ENCODE results near the gene RINL. TPM values are rescaled to one million over a fixed set of nuclear protein-coding genes. Genes with fewer than 3 reads are reported as not detected.

RINL gene, protein sequence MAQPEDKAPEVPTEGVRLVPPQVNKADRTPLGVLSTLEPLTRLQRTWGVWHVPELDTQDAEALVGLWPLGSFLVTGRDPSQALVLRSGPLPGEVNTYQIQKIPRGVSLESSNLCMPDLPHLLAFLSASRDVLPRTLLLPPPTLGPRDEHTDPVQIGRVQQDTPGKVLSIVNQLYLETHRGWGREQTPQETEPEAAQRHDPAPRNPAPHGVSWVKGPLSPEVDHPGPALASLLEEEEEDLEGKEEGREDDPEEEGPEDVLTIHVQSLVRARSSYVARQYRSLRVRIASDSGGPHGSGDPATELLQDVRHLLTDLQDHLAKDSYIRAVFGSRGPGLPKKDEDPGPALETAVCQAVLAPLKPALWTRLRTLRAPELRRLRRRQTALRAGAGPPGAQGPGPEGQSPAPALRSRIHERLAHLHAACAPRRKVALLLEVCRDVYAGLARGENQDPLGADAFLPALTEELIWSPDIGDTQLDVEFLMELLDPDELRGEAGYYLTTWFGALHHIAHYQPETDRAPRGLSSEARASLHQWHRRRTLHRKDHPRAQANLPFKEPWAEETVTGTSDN
- total RNA-seq: 1 to 10 TPM; 3.0 to 5.2 TPM
- polyA plus RNA-seq (ENCODE audit: insufficient read depth, low read depth, low replicate concordance): 2.6 TPM
- long read RNA-seq, donor 1, partial matches to known transcripts: 0 of 1 reads
- long read RNA-seq, donor 1, other reads (novel, unspliced or antisense): 0 of 1 reads
- long read RNA-seq, donor 2: 0 reads

DNA sequence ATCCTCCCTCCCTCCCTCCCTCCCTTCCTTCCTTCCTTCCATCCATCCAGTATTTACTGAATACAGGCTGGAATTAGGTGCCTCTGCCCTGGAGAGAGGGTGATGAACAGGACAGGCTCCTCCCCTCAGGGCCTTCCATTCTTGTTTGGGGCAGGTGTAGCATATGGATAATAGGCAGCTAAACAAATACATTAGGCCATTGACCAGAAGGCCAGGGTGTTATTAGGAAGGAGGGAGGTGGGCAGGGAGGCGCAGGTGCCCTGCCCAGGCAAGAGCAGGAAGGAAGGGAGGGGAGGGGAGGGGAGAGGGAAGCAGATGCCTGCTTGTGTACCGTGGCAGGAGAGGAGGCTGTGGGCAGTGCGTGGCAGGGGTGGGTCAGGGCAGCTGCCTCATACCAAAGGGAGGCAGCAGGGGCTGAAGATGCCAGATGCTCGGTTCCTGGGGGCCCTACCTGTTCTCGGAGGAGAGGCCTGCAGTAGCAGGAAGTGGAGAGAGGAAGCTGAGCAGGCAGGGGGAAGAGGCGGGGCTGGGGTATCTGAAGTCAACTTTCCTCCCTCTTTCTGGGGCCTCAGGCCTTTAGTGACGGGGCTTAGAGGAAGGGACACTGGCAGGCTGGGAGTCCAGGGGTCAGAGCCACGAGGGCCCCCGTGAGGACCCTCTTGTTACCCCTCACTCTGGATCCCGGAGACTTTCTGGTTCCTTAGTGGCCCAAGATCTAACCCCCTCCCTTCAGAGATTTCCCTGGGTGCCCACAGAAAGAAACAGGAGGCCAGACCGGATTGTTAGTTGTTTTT is at the start of gene RINL:
Gene RINL, minus strand, starts transcription at position 495 of the 794 bp plus-strand sequence. CDS start 1,533 bp downstream, outside the sequence.
- DNase-seq: no peak
- Histone ChIP-seq H3K36me3 (ENCODE audit: low read depth, missing control alignments) (no peaks in the 10 kb centered on the region), H3K27ac (no peak within 1 kb of the TSS), H3K4me3 (no peak within 1 kb of the TSS), H3K9me3 (no peaks in the 10 kb centered on the region), H3K4me1 (no peaks in the 10 kb centered on the region), H3K27me3 (no peaks in the 10 kb centered on the region)
- intact Hi-C loops (cut with DNase I; ENCODE audit: low total_unique reads): no loop called here
- 57 to 60% methylated on average over 10 to 11 of the region's 11 CpGs for WGBS, 2 donors
- TF ChIP-seq, protein P1, sequence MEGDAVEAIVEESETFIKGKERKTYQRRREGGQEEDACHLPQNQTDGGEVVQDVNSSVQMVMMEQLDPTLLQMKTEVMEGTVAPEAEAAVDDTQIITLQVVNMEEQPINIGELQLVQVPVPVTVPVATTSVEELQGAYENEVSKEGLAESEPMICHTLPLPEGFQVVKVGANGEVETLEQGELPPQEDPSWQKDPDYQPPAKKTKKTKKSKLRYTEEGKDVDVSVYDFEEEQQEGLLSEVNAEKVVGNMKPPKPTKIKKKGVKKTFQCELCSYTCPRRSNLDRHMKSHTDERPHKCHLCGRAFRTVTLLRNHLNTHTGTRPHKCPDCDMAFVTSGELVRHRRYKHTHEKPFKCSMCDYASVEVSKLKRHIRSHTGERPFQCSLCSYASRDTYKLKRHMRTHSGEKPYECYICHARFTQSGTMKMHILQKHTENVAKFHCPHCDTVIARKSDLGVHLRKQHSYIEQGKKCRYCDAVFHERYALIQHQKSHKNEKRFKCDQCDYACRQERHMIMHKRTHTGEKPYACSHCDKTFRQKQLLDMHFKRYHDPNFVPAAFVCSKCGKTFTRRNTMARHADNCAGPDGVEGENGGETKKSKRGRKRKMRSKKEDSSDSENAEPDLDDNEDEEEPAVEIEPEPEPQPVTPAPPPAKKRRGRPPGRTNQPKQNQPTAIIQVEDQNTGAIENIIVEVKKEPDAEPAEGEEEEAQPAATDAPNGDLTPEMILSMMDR (IDR thresholded peaks at IDR 0.05): no peak
- no peak for TF ChIP-seq POLR2A (IDR thresholded peaks at IDR 0.05)

DNA sequence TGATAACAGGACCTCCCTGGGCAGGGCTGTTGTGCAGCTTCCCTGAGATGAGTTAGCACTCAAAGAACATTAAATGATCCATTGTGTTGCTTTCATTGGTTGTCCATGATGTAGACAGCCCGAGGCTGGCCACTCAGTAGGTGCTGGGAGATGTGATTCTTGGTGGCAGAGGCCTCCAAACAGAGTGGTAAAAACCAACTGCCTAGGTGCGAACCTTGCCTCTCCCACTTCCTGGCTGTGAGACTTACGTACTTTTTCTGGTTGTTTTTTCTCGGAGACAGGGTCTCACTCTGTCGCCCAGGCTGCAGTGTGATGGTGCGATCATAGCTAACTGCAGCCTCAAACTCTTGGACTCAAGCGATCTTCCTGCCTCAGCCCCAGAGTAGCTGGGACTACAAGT is 46.3 kb upstream of the RINL start:
- Histone ChIP-seq H3K36me3 (ENCODE audit: low read depth, missing control alignments) (no peaks in the 10 kb centered on the region), H3K4me1 (no peaks in the 10 kb centered on the region), H3K9me3 (no peaks in the 10 kb centered on the region), H3K27ac (no peak overlapping the region), H3K27me3 (no peaks in the 10 kb centered on the region), H3K4me3 (no peak overlapping the region)
- intact Hi-C loops (cut with DNase I; ENCODE audit: low total_unique reads): loop anchor here (10.0 kb wide), 1 partner anchor 380 kb away; no protein-coding TSS in a partner anchor
- DNase-seq: no peak
- WGBS, 2 donors: 85 to 91% methylated on average over 6 to 7 of the region's 7 CpGs
- TF ChIP-seq, protein P1 (IDR thresholded peaks at IDR 0.05): no peak
- TF ChIP-seq POLR2A (IDR thresholded peaks at IDR 0.05): no peak

DNA sequence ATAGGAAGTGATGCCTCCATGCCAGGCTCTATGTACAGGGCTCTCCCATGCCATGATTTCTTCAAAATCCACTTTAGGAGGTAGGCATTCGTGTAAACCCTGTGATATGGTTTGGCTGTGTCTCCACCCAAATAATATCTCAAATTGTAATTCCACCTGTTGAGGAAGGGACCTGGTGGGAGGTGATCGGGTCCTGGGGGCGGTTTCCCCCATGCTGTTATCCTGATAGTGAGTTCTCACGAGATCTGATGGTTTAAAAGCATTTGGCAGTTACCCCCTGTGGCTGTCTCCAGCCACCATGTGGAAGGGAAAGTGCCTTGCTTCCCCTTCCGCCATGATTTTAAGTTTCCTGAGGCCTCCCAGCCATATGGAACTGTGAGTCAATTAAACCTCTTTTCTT is 44.4 kb upstream of the RINL start:
- no peak for DNase-seq
- H3K4me3 ChIP-seq: no peak overlapping the region
- no peaks in the 10 kb centered on the region for H3K36me3 ChIP-seq (ENCODE audit: low read depth, missing control alignments)
- no peak for TF ChIP-seq POLR2A (IDR thresholded peaks at IDR 0.05)
- TF ChIP-seq, protein P1 (IDR thresholded peaks at IDR 0.05): no peak
- no peaks in the 10 kb centered on the region for H3K9me3 ChIP-seq
- no peaks in the 10 kb centered on the region for H3K4me1 ChIP-seq
- intact Hi-C loops (cut with DNase I; ENCODE audit: low total_unique reads): loop anchor here (10.0 kb wide), 1 partner anchor 378 kb away; no protein-coding TSS in a partner anchor
- WGBS, 2 donors: 91 to 94% methylated on average over 5 of the region's 5 CpGs
- no peak overlapping the region for H3K27ac ChIP-seq
- H3K27me3 ChIP-seq: no peaks in the 10 kb centered on the region

DNA sequence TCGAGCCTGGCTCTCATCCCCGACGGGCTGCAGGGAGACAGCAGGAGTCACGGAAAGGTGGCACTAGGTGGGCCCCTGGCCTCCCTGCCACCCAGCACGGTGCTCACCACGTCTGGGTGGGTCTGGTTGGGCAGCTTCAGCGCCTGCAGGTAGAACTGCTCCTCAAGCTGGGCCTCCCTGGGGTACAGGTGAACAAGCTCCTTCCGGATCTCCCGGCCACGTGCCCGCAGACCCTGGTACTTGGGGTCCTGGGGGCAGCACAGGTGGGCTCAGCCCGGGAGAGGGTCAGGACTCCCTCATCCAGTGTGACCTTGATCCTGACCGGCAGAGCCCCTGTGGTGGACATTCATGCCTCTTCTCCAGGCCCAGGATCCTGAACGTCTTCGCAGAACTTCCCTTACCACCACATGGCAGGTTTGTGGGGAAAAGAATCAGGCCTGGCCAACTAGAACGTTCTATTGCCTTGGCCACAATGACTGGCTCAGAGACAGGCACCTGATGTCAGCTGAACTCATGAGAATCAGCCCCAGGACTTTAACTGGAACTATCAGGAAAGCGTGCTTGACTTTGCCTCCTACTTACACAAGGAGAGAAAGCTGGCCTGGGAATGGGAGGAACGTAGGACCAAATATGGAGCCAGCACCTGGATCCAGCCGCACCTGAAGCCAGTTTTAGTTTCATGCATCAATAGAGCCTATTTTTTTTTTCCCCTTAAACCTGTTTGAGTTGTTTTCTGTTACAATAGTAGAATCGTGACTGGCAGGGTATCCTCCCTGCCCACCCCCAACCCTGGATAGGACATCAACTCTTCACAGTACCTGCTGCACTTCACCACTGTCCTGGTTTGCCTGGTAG is 43.6 kb upstream of the RINL start:
- 86 to 90% methylated on average over 14 to 20 of the region's 20 CpGs for WGBS, 2 donors
- intact Hi-C loops (cut with DNase I; ENCODE audit: low total_unique reads): loop anchor here (10.0 kb wide), 1 partner anchor 377 kb away; no protein-coding TSS in a partner anchor
- DNase-seq: no peak
- H3K4me3 ChIP-seq: no peak overlapping the region
- H3K27ac ChIP-seq: no peak overlapping the region
- no peaks in the 10 kb centered on the region for H3K27me3 ChIP-seq
- H3K9me3 ChIP-seq: no peaks in the 10 kb centered on the region
- H3K4me1 ChIP-seq: no peaks in the 10 kb centered on the region
- TF ChIP-seq POLR2A (IDR thresholded peaks at IDR 0.05): no peak
- TF ChIP-seq, protein P1 (IDR thresholded peaks at IDR 0.05): no peak
- H3K36me3 ChIP-seq (ENCODE audit: low read depth, missing control alignments): no peaks in the 10 kb centered on the region

Data from testis (tissue), 5 donors.